Mesenchymal stem cell (in vitro differentiated cells and primary cell): ENCODE results near the gene FAM168A.
A peak's percentile ranks its signal among the peaks of the same experiment; 100 is the strongest.

Experiments used
- DNase-seq: peaks from one replicate; pipeline ENCODE4 v3.0.0-alpha.2; 2013
- H2AFZ ChIP-seq: one replicate; pipeline ENCODE4 v1.6.1; 2013; ENCODE audit warnings: low read depth, mild to moderate bottlenecking, control low read depth, inconsistent platforms, low read length, moderate library complexity
- H2AK5ac ChIP-seq: 2 replicates; pipeline ENCODE4 v1.6.1; 2013; ENCODE audit warnings: low read length, moderate library complexity, mild to moderate bottlenecking, inconsistent platforms; ENCODE audit not compliant: severe bottlenecking
- H2BK120ac ChIP-seq: one replicate; pipeline ENCODE4 v1.6.1; 2013; ENCODE audit warnings: low read depth, mild to moderate bottlenecking, inconsistent platforms, low read length, moderate library complexity
- H2BK12ac ChIP-seq, 2 experiments: one replicate each; pipeline ENCODE4 v1.6.1; 2013; ENCODE audit warnings: inconsistent platforms in 2 of 2, low read length in 2 of 2, mild to moderate bottlenecking in 2 of 2, moderate library complexity in 2 of 2, control low read depth in 1 of 2
- H2BK15ac ChIP-seq: one replicate; pipeline ENCODE4 v1.6.1; 2013; ENCODE audit warnings: mild to moderate bottlenecking, low read depth, inconsistent platforms; ENCODE audit not compliant: poor library complexity, severe bottlenecking
- H2BK5ac ChIP-seq: 2 replicates; pipeline ENCODE4 v1.6.1; 2013; ENCODE audit warnings: low read depth, mild to moderate bottlenecking, low read length, control low read depth, inconsistent platforms; ENCODE audit not compliant: poor library complexity, severe bottlenecking
- H3K14ac ChIP-seq, 2 experiments: one replicate each; pipeline ENCODE4 v1.6.1; 2013; ENCODE audit warnings: inconsistent platforms in 2 of 2, low read length in 2 of 2, control low read depth in 1 of 2, mild to moderate bottlenecking in 1 of 2, moderate library complexity in 1 of 2
- H3K18ac ChIP-seq, 2 experiments: one replicate each; pipeline ENCODE4 v1.6.1; 2013; ENCODE audit warnings: inconsistent platforms in 2 of 2, low read length in 2 of 2, control low read depth in 1 of 2, low read depth in 1 of 2, mild to moderate bottlenecking in 1 of 2
- H3K23ac ChIP-seq, 2 experiments: one replicate each; pipeline ENCODE4 v1.6.1; 2013; ENCODE audit warnings: inconsistent platforms in 2 of 2, low read length in 2 of 2, mild to moderate bottlenecking in 2 of 2, moderate library complexity in 2 of 2, control low read depth in 1 of 2
- H3K27ac ChIP-seq: 2 replicates; pipeline ENCODE4 v1.5.1; 2013; ENCODE audit warnings: mild to moderate bottlenecking, moderate library complexity, low read length, control low read depth, inconsistent platforms; ENCODE audit not compliant: poor library complexity, severe bottlenecking
- H3K27me3 ChIP-seq, 2 experiments: 2 replicates each; pipeline versions ENCODE4 v1.6.1 to v1.7.0; 2013; ENCODE audit warnings: low read length in 2 of 2, mild to moderate bottlenecking in 2 of 2, moderate library complexity in 2 of 2, control low read depth in 1 of 2, inconsistent platforms in 1 of 2; ENCODE audit not compliant: control insufficient read depth in 1 of 2, insufficient read depth in 1 of 2
- H3K36me3 ChIP-seq, 2 experiments: 2 replicates each; pipeline versions ENCODE4 v1.6.1 to v1.7.0; 2013; ENCODE audit warnings: low read length in 2 of 2, control low read depth in 1 of 2, inconsistent platforms in 1 of 2, low read depth in 1 of 2, mild to moderate bottlenecking in 1 of 2; ENCODE audit not compliant: insufficient read depth in 2 of 2, control insufficient read depth in 1 of 2
- H3K4ac ChIP-seq, 2 experiments: one replicate each; pipeline ENCODE4 v1.6.1; 2013; ENCODE audit warnings: inconsistent platforms in 2 of 2, low read length in 2 of 2, mild to moderate bottlenecking in 2 of 2, moderate library complexity in 2 of 2, control low read depth in 1 of 2, low read depth in 1 of 2
- H3K4me1 ChIP-seq: 2 replicates; pipeline ENCODE4 v1.6.1; 2013; ENCODE audit warnings: low read depth, low read length, control low read depth; ENCODE audit not compliant: control insufficient read depth, insufficient read depth
- H3K4me2 ChIP-seq: 2 replicates; pipeline ENCODE4 v1.6.1; 2013; ENCODE audit warnings: low read length, mild to moderate bottlenecking, inconsistent platforms; ENCODE audit not compliant: poor library complexity, severe bottlenecking
- H3K4me3 ChIP-seq, 2 experiments: 2 replicates each; pipeline versions ENCODE4 v1.5.1 to v1.7.0; 2013; ENCODE audit warnings: low read length in 2 of 2, mild to moderate bottlenecking in 2 of 2, control low read depth in 1 of 2, low read depth in 1 of 2; ENCODE audit not compliant: insufficient read depth in 1 of 2
- H3K79me1 ChIP-seq: replicated peaks from 2 replicates; pipeline ENCODE4 v1.6.1; 2013; ENCODE audit warnings: mild to moderate bottlenecking, control low read depth, low read length, inconsistent platforms; ENCODE audit not compliant: poor library complexity, severe bottlenecking
- H3K9ac ChIP-seq: 2 replicates; pipeline ENCODE4 v1.7.0; 2013; ENCODE audit warnings: mild to moderate bottlenecking, low read length, moderate library complexity
- H3K9me3 ChIP-seq: 2 replicates; pipeline ENCODE4 v1.7.0; 2013; ENCODE audit warnings: mild to moderate bottlenecking, low read length; ENCODE audit not compliant: control insufficient read depth
- H4K8ac ChIP-seq: one replicate; pipeline ENCODE4 v1.6.1; 2013; ENCODE audit warnings: inconsistent platforms, mild to moderate bottlenecking, low read length, moderate library complexity
- H4K91ac ChIP-seq: one replicate; pipeline ENCODE4 v1.6.1; 2013; ENCODE audit warnings: mild to moderate bottlenecking, low read length, inconsistent platforms
- WGBS: methylation state at CpG from one replicate; pipeline ENCODE4 v1.1.7; 2013; ENCODE audit warnings: mixed read lengths; 5-methylcytosine and 5-hydroxymethylcytosine counted together

Gene FAM168A

GRCh38 chr11:73614591-73614990 is 16.7 kb upstream of the FAM168A start:
- Histone ChIP-seq H3K9ac (no peak overlapping the region), H2BK15ac (no peak overlapping the region), H2AFZ (no peak overlapping the region), H4K91ac (no peak overlapping the region), H2AK5ac (no peak overlapping the region), H3K27ac (no peak overlapping the region), H3K36me3 (no peaks in the 10 kb centered on the region), H3K9me3 (no peaks in the 10 kb centered on the region), H3K4me3 (no peak overlapping the region), H3K4ac (no peak overlapping the region), H3K4me1 (no peaks in the 10 kb centered on the region), H3K23ac (no peak overlapping the region), H3K14ac (no peak overlapping the region), H3K4me2 (no peak overlapping the region), H2BK5ac (no peak overlapping the region), H4K8ac (no peak overlapping the region), H3K18ac (no peak overlapping the region), H2BK120ac (no peak overlapping the region), H3K27me3 (no peaks in the 10 kb centered on the region), H3K79me1 (no peaks in the 10 kb centered on the region), H2BK12ac (no peak overlapping the region)
- DNase-seq: no peak

GRCh38 chr11:73612601-73613140 is 14.8 kb upstream of the FAM168A start:
- Histone ChIP-seq H3K79me1 (no peaks in the 10 kb centered on the region), H3K4me2 (no peak overlapping the region), H2AFZ (no peak overlapping the region), H4K8ac (no peak overlapping the region), H2AK5ac (no peak overlapping the region), H3K4me3 (no peak overlapping the region), H3K18ac (no peak overlapping the region), H3K27me3 (no peaks in the 10 kb centered on the region), H2BK120ac (no peak overlapping the region), H4K91ac (no peak overlapping the region), H3K4me1 (no peaks in the 10 kb centered on the region), H3K9me3 (no peaks in the 10 kb centered on the region), H2BK15ac (no peak overlapping the region), H3K14ac (no peak overlapping the region), H3K23ac (no peak overlapping the region), H2BK5ac (no peak overlapping the region), H3K36me3 (no peaks in the 10 kb centered on the region), H3K9ac (no peak overlapping the region), H3K27ac (no peak overlapping the region), H2BK12ac (no peak overlapping the region), H3K4ac (no peak overlapping the region)
- DNase-seq: no peak
- WGBS: 88% methylated on average over 4 of the region's 5 CpGs

GRCh38 chr11:73598719-73599379 is 937 bp upstream of the FAM168A start:
- Histone ChIP-seq H2BK5ac (no peak overlapping the region), H3K4me2 (peak overlapping the region; percentile 54), H2BK12ac (no peak overlapping the region), H3K36me3 (no peaks in the 10 kb centered on the region), H3K27me3 (no peaks in the 10 kb centered on the region), H3K27ac (peak overlapping the region; percentile 24), H3K4ac (peak overlapping the region in 1 of 2 experiments; percentile 71), H3K9ac (peak overlapping the region; percentile 90), H2AK5ac (no peak overlapping the region), H2AFZ (peak overlapping the region; percentile 78), H3K4me3 (peak overlapping the region; percentile 51 to 89), H3K23ac (no peak overlapping the region), H3K18ac (peak overlapping the region; percentile 35 to 70), H4K8ac (peak overlapping the region; percentile 96), H4K91ac (no peak overlapping the region), H3K14ac (peak overlapping the region in 1 of 2 experiments; percentile 61), H3K79me1 (peaks cover 15% of the 10 kb centered on the region), H3K9me3 (no peaks in the 10 kb centered on the region), H2BK120ac (no peak overlapping the region), H3K4me1 (peaks cover 9% of the 10 kb centered on the region), H2BK15ac (no peak overlapping the region)
- WGBS: 55% methylated on average over 15 of the region's 20 CpGs
- no peak for DNase-seq

- Histone ChIP-seq H2BK120ac (peak overlapping the region; percentile 87), H3K36me3 (no peaks in the 10 kb centered on the region), H2AFZ (peak overlapping the region; percentile 100), H2BK15ac (peak overlapping the region; percentile 46), H2BK12ac (peak overlapping the region; percentile 19 to 90), H4K8ac (peak overlapping the region; percentile 91), H3K14ac (peak overlapping the region; percentile 65 to 100), H3K4me2 (peak overlapping the region; percentile 75), H3K4ac (peak overlapping the region; percentile 67 to 97), H3K23ac (peak overlapping the region in 1 of 2 experiments; percentile 100), H3K4me1 (peaks cover 9% of the 10 kb centered on the region), H2AK5ac (no peak overlapping the region), H3K18ac (peak overlapping the region; percentile 98 to 99), H3K4me3 (peak overlapping the region; percentile 89 to 98), H3K27me3 (no peaks in the 10 kb centered on the region), H3K9me3 (no peaks in the 10 kb centered on the region), H4K91ac (peak overlapping the region; percentile 91), H2BK5ac (no peak overlapping the region), H3K27ac (no peak overlapping the region), H3K9ac (peak overlapping the region; percentile 76), H3K79me1 (peaks cover 17% of the 10 kb centered on the region)
- 2% methylated on average over 21 of the region's 27 CpGs for WGBS
- DNase-seq: peak; percentile 13
These were observed 466 bp downstream of the FAM168A start for GRCh38 chr11:73597336-73597955.
